ENCODE results near the gene GPC5. TPM values are rescaled to one million over a fixed set of nuclear protein-coding genes. Genes with fewer than 3 reads are reported as not detected.

The GPC5 gene
- total and polyA plus RNA-seq, 3 donors from 2014 or later = 11.5 to 81.8 (median 52.1) TPM

DNA sequence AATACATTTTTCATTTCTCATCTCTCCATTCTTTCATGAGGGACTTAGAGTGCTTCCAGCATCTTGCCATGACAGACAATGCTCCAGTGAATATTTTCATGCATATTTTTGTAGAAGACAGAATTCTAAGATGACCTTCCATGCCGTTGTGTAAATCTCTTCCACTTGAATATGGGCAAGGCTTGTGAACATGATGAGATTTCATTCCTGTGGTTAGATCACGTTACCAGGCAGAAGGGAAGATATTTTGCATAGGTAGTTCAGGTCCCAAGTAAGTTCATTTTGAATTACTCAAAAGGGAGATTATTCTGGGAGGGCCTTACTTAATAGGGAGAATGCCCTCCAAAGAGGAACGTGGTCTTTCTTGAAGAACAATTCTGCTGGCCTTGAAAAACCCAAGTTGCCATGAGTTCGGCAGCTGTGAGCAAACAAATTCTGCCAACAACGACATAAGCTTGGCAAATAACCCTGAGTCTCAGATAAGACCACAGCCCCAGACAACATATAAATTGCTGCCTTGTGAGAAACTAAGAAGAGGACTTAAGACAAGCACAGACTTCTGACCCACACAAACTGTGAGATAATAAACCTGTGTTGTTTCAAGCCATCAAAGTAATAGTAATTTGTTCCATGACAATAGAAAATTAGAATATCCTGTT, 1427.6 kb downstream of the GPC5 start:
- Histone ChIP-seq H3K4me3 (no peak overlapping the region), H3K27me3 (no peaks in the 10 kb centered on the region), H3K4me1 (no peaks in the 10 kb centered on the region), H3K36me3 (ENCODE audit: low read depth, missing control alignments) (no peaks in the 10 kb centered on the region), H3K9me3 (no peaks in the 10 kb centered on the region), H3K27ac (no peak overlapping the region)
- intact Hi-C loops (cut with DNase I; ENCODE audit: low total_unique reads) = no loop called here
- TF ChIP-seq, protein P1, sequence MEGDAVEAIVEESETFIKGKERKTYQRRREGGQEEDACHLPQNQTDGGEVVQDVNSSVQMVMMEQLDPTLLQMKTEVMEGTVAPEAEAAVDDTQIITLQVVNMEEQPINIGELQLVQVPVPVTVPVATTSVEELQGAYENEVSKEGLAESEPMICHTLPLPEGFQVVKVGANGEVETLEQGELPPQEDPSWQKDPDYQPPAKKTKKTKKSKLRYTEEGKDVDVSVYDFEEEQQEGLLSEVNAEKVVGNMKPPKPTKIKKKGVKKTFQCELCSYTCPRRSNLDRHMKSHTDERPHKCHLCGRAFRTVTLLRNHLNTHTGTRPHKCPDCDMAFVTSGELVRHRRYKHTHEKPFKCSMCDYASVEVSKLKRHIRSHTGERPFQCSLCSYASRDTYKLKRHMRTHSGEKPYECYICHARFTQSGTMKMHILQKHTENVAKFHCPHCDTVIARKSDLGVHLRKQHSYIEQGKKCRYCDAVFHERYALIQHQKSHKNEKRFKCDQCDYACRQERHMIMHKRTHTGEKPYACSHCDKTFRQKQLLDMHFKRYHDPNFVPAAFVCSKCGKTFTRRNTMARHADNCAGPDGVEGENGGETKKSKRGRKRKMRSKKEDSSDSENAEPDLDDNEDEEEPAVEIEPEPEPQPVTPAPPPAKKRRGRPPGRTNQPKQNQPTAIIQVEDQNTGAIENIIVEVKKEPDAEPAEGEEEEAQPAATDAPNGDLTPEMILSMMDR (IDR thresholded peaks at IDR 0.05) = no peak
- no peak for TF ChIP-seq POLR2A (IDR thresholded peaks at IDR 0.05)
- DNase-seq = no peak
- 45 to 56% methylated on average over 5 of the region's 5 CpGs for WGBS, 2 donors

- no peak overlapping the region for H3K27ac ChIP-seq
- intact Hi-C loops (cut with DNase I; ENCODE audit: low total_unique reads) = no loop called here
- 73 to 84% methylated on average over 4 of the region's 4 CpGs for WGBS, 2 donors
- DNase-seq = no peak
- H3K27me3 ChIP-seq = no peaks in the 10 kb centered on the region
- no peaks in the 10 kb centered on the region for H3K36me3 ChIP-seq (ENCODE audit: low read depth, missing control alignments)
- H3K4me1 ChIP-seq = no peaks in the 10 kb centered on the region
- no peak overlapping the region for H3K4me3 ChIP-seq
- TF ChIP-seq, protein P1 (IDR thresholded peaks at IDR 0.05) = no peak
- TF ChIP-seq POLR2A (IDR thresholded peaks at IDR 0.05) = no peak
- no peaks in the 10 kb centered on the region for H3K9me3 ChIP-seq
These were observed 1429.1 kb downstream of the GPC5 start for GRCh38 chr13:92827503-92827902.

- H3K27ac ChIP-seq = no peak overlapping the region
These were observed 1431.5 kb downstream of the GPC5 start for GRCh38 chr13:92829930-92830329.

GRCh38 chr13:92830821-92831220, 1432.4 kb downstream of the GPC5 start:
- intact Hi-C loops (cut with DNase I; ENCODE audit: low total_unique reads) = no loop called here
- Histone ChIP-seq H3K4me3 (no peak overlapping the region), H3K9me3 (no peaks in the 10 kb centered on the region), H3K27ac (no peak overlapping the region), H3K4me1 (no peaks in the 10 kb centered on the region), H3K27me3 (no peaks in the 10 kb centered on the region), H3K36me3 (ENCODE audit: low read depth, missing control alignments) (no peaks in the 10 kb centered on the region)
- no peak for DNase-seq
- 90 to 95% methylated on average over 3 of the region's 3 CpGs for WGBS, 2 donors
- no peak for TF ChIP-seq POLR2A (IDR thresholded peaks at IDR 0.05)
- TF ChIP-seq, protein P1 (IDR thresholded peaks at IDR 0.05) = no peak

More at GRCh38 chr13:92829930-92830329, 1431.5 kb downstream of the GPC5 start:
- Histone ChIP-seq H3K27me3 (no peaks in the 10 kb centered on the region), H3K36me3 (ENCODE audit: low read depth, missing control alignments) (no peaks in the 10 kb centered on the region), H3K9me3 (no peaks in the 10 kb centered on the region), H3K4me3 (no peak overlapping the region), H3K4me1 (no peaks in the 10 kb centered on the region)
- whole genome bisulfite sequencing, 2 donors = 67 to 71% methylated on average over 3 of the region's 3 CpGs
- no peak for DNase-seq
- intact Hi-C loops (cut with DNase I; ENCODE audit: low total_unique reads) = no loop called here
- TF ChIP-seq, protein P1 (IDR thresholded peaks at IDR 0.05) = no peak
- TF ChIP-seq POLR2A (IDR thresholded peaks at IDR 0.05) = no peak

- DNase-seq = no peak
- Histone ChIP-seq H3K36me3 (ENCODE audit: low read depth, missing control alignments) (no peaks in the 10 kb centered on the region), H3K27me3 (no peaks in the 10 kb centered on the region), H3K4me3 (no peak overlapping the region), H3K9me3 (no peaks in the 10 kb centered on the region), H3K4me1 (no peaks in the 10 kb centered on the region), H3K27ac (no peak overlapping the region)
- 96 to 100% methylated on average over 1 of the region's 1 CpG for WGBS, 2 donors
- intact Hi-C loops (cut with DNase I; ENCODE audit: low total_unique reads) = no loop called here
- no peak for TF ChIP-seq POLR2A (IDR thresholded peaks at IDR 0.05)
- TF ChIP-seq, protein P1 (IDR thresholded peaks at IDR 0.05) = no peak
These were observed 1434.7 kb downstream of the GPC5 start for GRCh38 chr13:92833071-92833470.

All from testis (tissue), 3 donors.